ENCODE results near the gene PRSS37. TPM values are rescaled to one million over a fixed set of nuclear protein-coding genes. Genes with fewer than 3 reads are reported as not detected.
"Not testable (repeated sequence)": the region's sequence is repeated elsewhere in the genome, so short reads cannot be mapped to it uniquely, and the experiment has no call there.

Gene PRSS37
- total RNA-seq, 1 donor from 2014 or later = not detected

- ATAC-seq (no peak), DNase-seq (no peak)
- Histone ChIP-seq H3K36me3 (no peaks in the 10 kb centered on the region), H3K9me3 (no peaks in the 10 kb centered on the region), H3K27me3 (no peaks in the 10 kb centered on the region), H3K4me1 (no peaks in the 10 kb centered on the region), H3K4me3 (no peak overlapping the region), H3K27ac (no peak overlapping the region)
- intact Hi-C loops (cut with DNase I) = no loop called here
- TF ChIP-seq CTCF (IDR thresholded peaks at IDR 0.05) = no peak
Observed at GRCh38 chr7:141837683-141838082, 3.6 kb downstream of the PRSS37 start.

- ATAC-seq; intact Hi-C loops (cut with DNase I): not testable (repeated sequence)
- peaks cover 15% of the 10 kb centered on the region for H3K9me3 ChIP-seq
Observed at GRCh38 chr7:141822432-141822831, 18.9 kb downstream of the PRSS37 start.

GRCh38 chr7:141820067-141820466 lies 21.2 kb downstream of the PRSS37 start:
- Histone ChIP-seq H3K9me3 (peaks cover 15% of the 10 kb centered on the region), H3K27ac (no peak overlapping the region), H3K36me3 (no peaks in the 10 kb centered on the region), H3K27me3 (no peaks in the 10 kb centered on the region), H3K4me3 (no peak overlapping the region), H3K4me1 (no peaks in the 10 kb centered on the region)
- no peak for TF ChIP-seq CTCF (IDR thresholded peaks at IDR 0.05)
- no peak for DNase-seq
- ATAC-seq = no peak
- intact Hi-C loops (cut with DNase I) = no loop called here

More at GRCh38 chr7:141822432-141822831, 18.9 kb downstream of the PRSS37 start:
- not testable (repeated sequence) for H3K4me1 ChIP-seq, H3K4me3 ChIP-seq, H3K36me3 ChIP-seq, DNase-seq, H3K27me3 ChIP-seq, H3K27ac ChIP-seq

GRCh38 chr7:141792526-141792925 lies 48.8 kb downstream of the PRSS37 start:
- Histone ChIP-seq H3K27ac (no peak overlapping the region), H3K4me3 (no peak overlapping the region), H3K27me3 (no peaks in the 10 kb centered on the region), H3K36me3 (peaks cover 5% of the 10 kb centered on the region), H3K9me3 (no peaks in the 10 kb centered on the region), H3K4me1 (no peaks in the 10 kb centered on the region)
- TF ChIP-seq CTCF (IDR thresholded peaks at IDR 0.05) = no peak
- intact Hi-C loops (cut with DNase I) = no loop called here
- DNase-seq (no peak), ATAC-seq (no peak)

GRCh38 chr7:141789917-141790316 lies 51.4 kb downstream of the PRSS37 start, which contains the start of gene TAS2R5:
Gene TAS2R5, plus strand, starts transcription at chr7:141790217. Its CDS starts 145 bp downstream, at chr7:141790362.
- DNase-seq (no peak), ATAC-seq (no peak)
- intact Hi-C loops (cut with DNase I) = no loop called here
- Histone ChIP-seq H3K4me1 (no peaks in the 10 kb centered on the region), H3K9me3 (no peaks in the 10 kb centered on the region), H3K27ac (no peak within 1 kb of the TSS), H3K36me3 (peaks cover 5% of the 10 kb centered on the region), H3K4me3 (no peak within 1 kb of the TSS), H3K27me3 (no peaks in the 10 kb centered on the region)
- TF ChIP-seq CTCF (IDR thresholded peaks at IDR 0.05) = no peak

- DNase-seq (no peak), ATAC-seq (no peak)
- Histone ChIP-seq H3K4me1 (no peaks in the 10 kb centered on the region), H3K4me3 (no peak overlapping the region), H3K36me3 (peaks cover 1% of the 10 kb centered on the region), H3K27me3 (no peaks in the 10 kb centered on the region), H3K27ac (no peak overlapping the region), H3K9me3 (no peaks in the 10 kb centered on the region)
- intact Hi-C loops (cut with DNase I) = no loop called here
- no peak for TF ChIP-seq CTCF (IDR thresholded peaks at IDR 0.05)
Observed at GRCh38 chr7:141788296-141788695, 53.0 kb downstream of the PRSS37 start.

Other genes starting within 250 kb of the PRSS37 start
- gene DENND11, start 139.3 kb downstream of the PRSS37 start, total RNA-seq = 40.2 TPM
- not detected for gene WEE2, start 133.1 kb downstream of the PRSS37 start, total RNA-seq
- 64.9 TPM for gene SSBP1, start 103.1 kb downstream of the PRSS37 start, total RNA-seq
- gene TAS2R3, start 77.4 kb downstream of the PRSS37 start, total RNA-seq = 1.6 TPM
- gene TAS2R4, start 64.8 kb downstream of the PRSS37 start, total RNA-seq = 2.2 TPM
- gene TAS2R5, start 51.3 kb downstream of the PRSS37 start, total RNA-seq = 2.2 TPM
- gene OR9A4, start 74.9 kb upstream of the PRSS37 start, total RNA-seq = 0.20 TPM
- 10.6 TPM for gene CLEC5A, start 105.5 kb upstream of the PRSS37 start, total RNA-seq
- not detected for gene TAS2R38, start 132.3 kb upstream of the PRSS37 start, total RNA-seq
- gene MGAM, start 154.4 kb upstream of the PRSS37 start, total RNA-seq = 7.2 TPM